HepG2 (cell line): ENCODE data around the gene ZNF546. TPM values are rescaled to one million over a fixed set of nuclear protein-coding genes. Genes with fewer than 3 reads are reported as not detected.

Experiments
- CBFB ChIP-seq: sonication (generic); formaldehyde crosslinking; IDR thresholded peaks from 2 replicates; pipeline ENCODE4 v1.4.0; 2020; ENCODE audit warnings: missing genetic modification reagents
- EZH2 ChIP-seq: conservative IDR thresholded peaks from 2 replicates; pipeline ENCODE4 v1.6.1; 2012; ENCODE audit warnings: mild to moderate bottlenecking, low read depth, low read length, moderate library complexity
- GATAD2A ChIP-seq: IDR thresholded peaks from 2 replicates; pipeline ENCODE4 v1.6.1; 2016
- GFI1 ChIP-seq: sonication (generic); formaldehyde crosslinking; IDR thresholded peaks from 2 replicates; pipeline ENCODE4 v1.5.0; 2020; ENCODE audit warnings: missing genetic modification reagents, mild to moderate bottlenecking, borderline replicate concordance
- HES4 ChIP-seq: sonication (generic); formaldehyde crosslinking; IDR thresholded peaks from 2 replicates; pipeline ENCODE4 v1.9.0; 2021; ENCODE audit warnings: mild to moderate bottlenecking, missing genetic modification reagents, borderline replicate concordance
- MAF1 ChIP-seq: sonication (generic); formaldehyde crosslinking; IDR thresholded peaks from 2 replicates; pipeline ENCODE4 v1.5.0; 2020; ENCODE audit warnings: missing genetic modification reagents, borderline replicate concordance
- MEF2D ChIP-seq: sonication (generic); formaldehyde crosslinking; IDR thresholded peaks from 2 replicates; pipeline ENCODE4 v1.5.1; 2020; ENCODE audit warnings: mild to moderate bottlenecking, missing genetic modification reagents
- MTA1 ChIP-seq: sonication (generic); formaldehyde crosslinking; IDR thresholded peaks from 2 replicates; pipeline ENCODE4 v1.4.0; 2020; ENCODE audit warnings: missing genetic modification reagents, mild to moderate bottlenecking, borderline replicate concordance
- MYPOP ChIP-seq: sonication (generic); formaldehyde crosslinking; IDR thresholded peaks from 2 replicates; pipeline ENCODE4 v1.8.1; 2023; ENCODE audit warnings: mild to moderate bottlenecking, moderate library complexity, missing genetic modification reagents
- NCOA1 ChIP-seq: sonication (generic); formaldehyde crosslinking; IDR thresholded peaks from 2 replicates; pipeline ENCODE4 v1.9.0; 2021; ENCODE audit warnings: missing genetic modification reagents
- SCMH1 ChIP-seq: sonication (generic); formaldehyde crosslinking; IDR thresholded peaks from 2 replicates; pipeline ENCODE4 v1.9.0; 2021; ENCODE audit warnings: missing genetic modification reagents, mild to moderate bottlenecking, borderline replicate concordance
- SIN3B ChIP-seq: fragments of 150-350 bp; IDR thresholded peaks from 2 replicates; pipeline ENCODE4 v1.6.1; 2014; ENCODE audit warnings: low read length
- SIX1 ChIP-seq: sonication (generic); formaldehyde crosslinking; IDR thresholded peaks from 2 replicates; pipeline ENCODE4 v1.4.0; 2020; ENCODE audit warnings: missing genetic modification reagents, borderline replicate concordance
- YEATS2 ChIP-seq: sonication (generic); formaldehyde crosslinking; IDR thresholded peaks from 2 replicates; pipeline ENCODE4 v1.4.0; 2020; ENCODE audit warnings: missing genetic modification reagents, borderline replicate concordance
- ZBTB37 ChIP-seq: sonication (generic); formaldehyde crosslinking; IDR thresholded peaks from 2 replicates; pipeline ENCODE4 v1.4.0; 2020; ENCODE audit warnings: mild to moderate bottlenecking, missing genetic modification reagents
- ZNF12 ChIP-seq: sonication (generic); formaldehyde crosslinking; IDR thresholded peaks from 2 replicates; pipeline ENCODE4 v1.5.0; 2020; ENCODE audit warnings: missing genetic modification reagents
- ZNF20 ChIP-seq: sonication (generic); formaldehyde crosslinking; IDR thresholded peaks from 2 replicates; pipeline ENCODE4 v1.4.0; 2020; ENCODE audit warnings: mild to moderate bottlenecking, moderate library complexity, missing genetic modification reagents
- ZNF263 ChIP-seq: sonication (generic); formaldehyde crosslinking; IDR thresholded peaks from 2 replicates; pipeline ENCODE4 v1.4.0; 2020; ENCODE audit warnings: missing genetic modification reagents
- ZNF713 ChIP-seq: sonication (generic); formaldehyde crosslinking; IDR thresholded peaks from 2 replicates; pipeline ENCODE4 v1.4.0; 2020; ENCODE audit warnings: mild to moderate bottlenecking, missing genetic modification reagents
- ZNF724P ChIP-seq: sonication (generic); formaldehyde crosslinking; IDR thresholded peaks from 2 replicates; pipeline ENCODE4 v1.8.0; 2022; ENCODE audit warnings: missing genetic modification reagents, borderline replicate concordance
- ZNF75D ChIP-seq: sonication (generic); formaldehyde crosslinking; IDR thresholded peaks from 2 replicates; pipeline ENCODE4 v1.8.1; 2023; ENCODE audit warnings: missing genetic modification reagents, mild to moderate bottlenecking, borderline replicate concordance
- ZSCAN9 ChIP-seq: IDR thresholded peaks from 2 replicates; pipeline ENCODE4 v1.6.1; 2016; ENCODE audit warnings: borderline replicate concordance
- polyA plus RNA-seq, 8 experiments: library from polyadenylated mRNA; depleted of rRNA in 3 of 8; stranded (reverse) in 7 of 8; unstranded in 1 of 8; fragments of >200 nt; fragmentation: Illumina TruSeq in 4 of 8; extraction: Trizol in 4 of 8; gene quantifications; 2 replicates each; pipeline versions ENCODE4 v1.2.1 to v1.2.3, GENCODE V29; 2011 to 2016; ENCODE audit warnings: low read depth in 4 of 8, missing spikeins in 1 of 8, mixed read lengths in 1 of 8; ENCODE audit not compliant: insufficient read depth in 1 of 8
- total RNA-seq, 5 experiments: library from RNA; depleted of rRNA; stranded (reverse); fragments of >200 nt; fragmentation: Illumina TruSeq; extraction: Trizol; gene quantifications; 2 replicates each; pipeline ENCODE4 v1.2.3, GENCODE V29; 2016; ENCODE audit warnings: low read depth in 1 of 5
- TF ChIP-seq, protein P1 (sequence below): sonication (generic); formaldehyde crosslinking; IDR thresholded peaks from 2 replicates; pipeline ENCODE4 v1.8.1; 2023; ENCODE audit warnings: missing genetic modification reagents, mild to moderate bottlenecking, borderline replicate concordance
- TF ChIP-seq, protein P2 (sequence below): sonication (generic); formaldehyde crosslinking; conservative IDR thresholded peaks from 2 replicates; pipeline ENCODE4 v1.4.0; 2020; ENCODE audit warnings: missing genetic modification reagents

ZNF546 gene
- total and polyA plus RNA-seq, 2 of the 13 experiments (the other 11 are each of a cell fraction or from before 2014, with no cell fraction given) = 2.2 to 4.1 TPM

DNA sequence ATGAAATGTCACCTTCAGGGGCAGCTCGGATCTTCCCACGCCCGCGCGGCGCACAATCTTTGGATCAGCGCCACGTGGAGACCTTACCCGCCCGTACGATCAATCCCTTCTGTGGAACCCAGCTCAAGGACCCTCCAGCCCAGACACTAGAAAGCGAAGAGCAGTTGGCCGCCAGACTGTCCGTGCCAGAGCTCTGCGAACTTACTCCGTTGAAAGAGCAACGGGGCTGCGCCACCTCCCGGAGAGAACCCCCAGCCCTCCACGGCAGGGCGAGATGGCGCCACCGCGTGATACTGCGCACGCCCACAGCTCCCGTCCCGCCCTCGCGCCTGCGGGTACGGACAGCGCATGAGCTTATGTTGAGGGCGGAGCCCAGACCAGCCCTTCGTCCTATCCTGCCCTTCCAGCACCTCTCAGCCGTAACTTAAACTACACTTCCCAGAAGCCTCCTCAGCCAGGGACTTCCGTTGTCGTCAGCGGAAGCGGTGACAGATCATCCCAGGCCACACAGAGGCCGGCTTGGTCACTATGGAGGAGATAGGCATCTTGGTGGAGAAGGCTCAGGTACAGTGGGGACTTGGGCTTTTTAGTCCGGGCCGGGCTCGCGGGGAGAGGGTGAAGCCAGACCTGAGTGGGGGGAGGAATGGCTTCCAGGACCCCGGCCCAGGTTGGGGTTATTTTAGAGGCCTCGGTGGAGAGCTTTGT, 26.0 kb upstream of the ZNF546 start, which contains the start of gene PSMC4 (continued):
- TF ChIP-seq, protein P1, sequence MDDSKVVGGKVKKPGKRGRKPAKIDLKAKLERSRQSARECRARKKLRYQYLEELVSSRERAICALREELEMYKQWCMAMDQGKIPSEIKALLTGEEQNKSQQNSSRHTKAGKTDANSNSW (CRISPR knock-in tag) = peak; percentile 26; the same call in 1 of the 2 replicates
- TF ChIP-seq MYPOP (CRISPR knock-in tag) (peak; percentile 71; the same call in 1 of the 2 replicates), YEATS2 (CRISPR knock-in tag) (peak; percentile 95), MEF2D (CRISPR knock-in tag) (peak; percentile 71; the same call in 1 of the 2 replicates), ZBTB37 (CRISPR knock-in tag) (no peak), GFI1 (CRISPR knock-in tag) (peak; percentile 64), NCOA1 (no peak), ZNF20 (CRISPR knock-in tag) (no peak), SIN3B (peak; percentile 71; the same call in 1 of the 2 replicates), ZNF12 (CRISPR knock-in tag) (0 out of 2 replicates have a peak, but pooled peaks have one; percentile 19), MAF1 (CRISPR knock-in tag) (no peak), CBFB (CRISPR knock-in tag) (peak; percentile 77; the same call in 1 of the 2 replicates), MTA1 (CRISPR knock-in tag) (peak; percentile 68; the same call in 1 of the 2 replicates), ZNF75D (no peak), HES4 (CRISPR knock-in tag) (0 out of 2 replicates have a peak, but pooled peaks have one; percentile 46), ZNF724P (CRISPR knock-in tag) (peak; percentile 75; the same call in 1 of the 2 replicates), ZNF263 (peak; percentile 41; the same call in 1 of the 2 replicates), EZH2 (no peak), GATAD2A (CRISPR knock-in tag) (peak; percentile 79), SCMH1 (CRISPR knock-in tag) (no peak), SIX1 (CRISPR knock-in tag) (no peak; the same call in 1 of the 2 replicates), ZNF713 (CRISPR knock-in tag) (peak; percentile 57; the same call in 1 of the 2 replicates), ZSCAN9 (0 out of 2 replicates have a peak, but pooled peaks have one; percentile 80)
- TF ChIP-seq, protein P2, sequence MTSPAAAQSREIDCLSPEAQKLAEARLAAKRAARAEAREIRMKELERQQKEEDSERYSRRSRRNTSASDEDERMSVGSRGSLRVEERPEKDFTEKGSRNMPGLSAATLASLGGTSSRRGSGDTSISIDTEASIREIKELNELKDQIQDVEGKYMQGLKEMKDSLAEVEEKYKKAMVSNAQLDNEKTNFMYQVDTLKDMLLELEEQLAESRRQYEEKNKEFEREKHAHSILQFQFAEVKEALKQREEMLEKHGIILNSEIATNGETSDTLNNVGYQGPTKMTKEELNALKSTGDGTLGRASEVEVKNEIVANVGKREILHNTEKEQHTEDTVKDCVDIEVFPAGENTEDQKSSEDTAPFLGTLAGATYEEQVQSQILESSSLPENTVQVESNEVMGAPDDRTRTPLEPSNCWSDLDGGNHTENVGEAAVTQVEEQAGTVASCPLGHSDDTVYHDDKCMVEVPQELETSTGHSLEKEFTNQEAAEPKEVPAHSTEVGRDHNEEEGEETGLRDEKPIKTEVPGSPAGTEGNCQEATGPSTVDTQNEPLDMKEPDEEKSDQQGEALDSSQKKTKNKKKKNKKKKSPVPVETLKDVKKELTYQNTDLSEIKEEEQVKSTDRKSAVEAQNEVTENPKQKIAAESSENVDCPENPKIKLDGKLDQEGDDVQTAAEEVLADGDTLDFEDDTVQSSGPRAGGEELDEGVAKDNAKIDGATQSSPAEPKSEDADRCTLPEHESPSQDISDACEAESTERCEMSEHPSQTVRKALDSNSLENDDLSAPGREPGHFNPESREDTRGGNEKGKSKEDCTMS (CRISPR knock-in tag) = 0 out of 2 replicates have a peak, but pooled peaks have one; percentile 67
